Ishikawa (cell line): ENCODE data around the gene CIDEC.

Experiments used
- CEBPB ChIP-seq: IDR thresholded peaks from 2 replicates; pipeline ENCODE4 v1.6.1; 2012
- CREB1 ChIP-seq: IDR thresholded peaks from 2 replicates; pipeline ENCODE4 v1.6.1; 2012; ENCODE audit warnings: low read depth
- EGR1 ChIP-seq: IDR thresholded peaks from 2 replicates; pipeline ENCODE4 v1.6.1; 2012
- EP300 ChIP-seq: IDR thresholded peaks from 2 replicates; pipeline ENCODE4 v1.6.1; 2012; ENCODE audit warnings: borderline replicate concordance
- NFIC ChIP-seq: IDR thresholded peaks from 2 replicates; pipeline ENCODE4 v1.6.1; 2012
- TAF1 ChIP-seq: IDR thresholded peaks from 2 replicates; pipeline ENCODE4 v1.6.1; 2012; ENCODE audit warnings: low read depth, mild to moderate bottlenecking
- TCF12 ChIP-seq: IDR thresholded peaks from 2 replicates; pipeline ENCODE4 v1.6.1; 2012; ENCODE audit warnings: low read depth
- TEAD4 ChIP-seq: IDR thresholded peaks from 2 replicates; pipeline ENCODE4 v1.6.1; 2012
- YY1 ChIP-seq: IDR thresholded peaks from 2 replicates; pipeline ENCODE4 v1.6.1; 2012; ENCODE audit warnings: low read depth
- TF ChIP-seq, protein P1 (sequence below): IDR thresholded peaks from 2 replicates; pipeline ENCODE4 v1.6.1; 2012; ENCODE audit warnings: low read depth, mild to moderate bottlenecking
- TF ChIP-seq, protein P2 (sequence below): IDR thresholded peaks from 2 replicates; pipeline ENCODE4 v1.6.1; 2012
- TF ChIP-seq, protein P3 (sequence below): IDR thresholded peaks from 2 replicates; pipeline ENCODE4 v1.6.1; 2012

DNA sequence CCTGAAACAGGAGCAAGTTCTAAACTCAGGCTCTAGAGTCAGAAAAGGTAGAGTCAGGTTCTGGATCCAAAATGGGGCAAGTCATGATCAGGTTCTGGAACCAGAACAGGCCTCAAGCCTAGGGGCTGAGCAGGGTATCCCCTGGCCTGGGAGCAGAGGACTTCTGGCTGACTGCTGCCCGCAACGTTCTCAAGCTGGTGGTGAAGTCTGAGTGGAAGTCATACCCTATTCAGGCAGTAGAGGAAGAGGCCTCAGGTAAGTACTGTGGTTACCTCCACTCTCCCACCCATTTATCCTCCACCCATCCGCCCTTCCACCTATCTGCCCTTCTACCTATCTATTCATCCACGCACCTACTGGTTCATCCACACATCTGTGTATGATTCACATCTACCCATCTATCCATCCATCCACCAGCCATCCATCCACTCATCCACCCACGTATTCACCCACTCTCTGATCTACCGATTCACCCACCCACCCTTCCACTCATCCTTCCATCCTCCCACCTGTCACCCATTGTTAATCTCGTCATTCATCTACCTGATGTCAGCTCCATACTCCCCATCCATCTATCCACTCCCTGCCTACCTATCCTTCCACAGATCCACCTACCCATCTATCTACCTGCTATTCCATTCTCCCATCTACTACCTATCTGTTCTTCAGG, 61.3 kb downstream of the CIDEC start:
- TF ChIP-seq EP300: no peak
- TF ChIP-seq TAF1: no peak
- TF ChIP-seq CEBPB: no peak
- TF ChIP-seq, protein P1, sequence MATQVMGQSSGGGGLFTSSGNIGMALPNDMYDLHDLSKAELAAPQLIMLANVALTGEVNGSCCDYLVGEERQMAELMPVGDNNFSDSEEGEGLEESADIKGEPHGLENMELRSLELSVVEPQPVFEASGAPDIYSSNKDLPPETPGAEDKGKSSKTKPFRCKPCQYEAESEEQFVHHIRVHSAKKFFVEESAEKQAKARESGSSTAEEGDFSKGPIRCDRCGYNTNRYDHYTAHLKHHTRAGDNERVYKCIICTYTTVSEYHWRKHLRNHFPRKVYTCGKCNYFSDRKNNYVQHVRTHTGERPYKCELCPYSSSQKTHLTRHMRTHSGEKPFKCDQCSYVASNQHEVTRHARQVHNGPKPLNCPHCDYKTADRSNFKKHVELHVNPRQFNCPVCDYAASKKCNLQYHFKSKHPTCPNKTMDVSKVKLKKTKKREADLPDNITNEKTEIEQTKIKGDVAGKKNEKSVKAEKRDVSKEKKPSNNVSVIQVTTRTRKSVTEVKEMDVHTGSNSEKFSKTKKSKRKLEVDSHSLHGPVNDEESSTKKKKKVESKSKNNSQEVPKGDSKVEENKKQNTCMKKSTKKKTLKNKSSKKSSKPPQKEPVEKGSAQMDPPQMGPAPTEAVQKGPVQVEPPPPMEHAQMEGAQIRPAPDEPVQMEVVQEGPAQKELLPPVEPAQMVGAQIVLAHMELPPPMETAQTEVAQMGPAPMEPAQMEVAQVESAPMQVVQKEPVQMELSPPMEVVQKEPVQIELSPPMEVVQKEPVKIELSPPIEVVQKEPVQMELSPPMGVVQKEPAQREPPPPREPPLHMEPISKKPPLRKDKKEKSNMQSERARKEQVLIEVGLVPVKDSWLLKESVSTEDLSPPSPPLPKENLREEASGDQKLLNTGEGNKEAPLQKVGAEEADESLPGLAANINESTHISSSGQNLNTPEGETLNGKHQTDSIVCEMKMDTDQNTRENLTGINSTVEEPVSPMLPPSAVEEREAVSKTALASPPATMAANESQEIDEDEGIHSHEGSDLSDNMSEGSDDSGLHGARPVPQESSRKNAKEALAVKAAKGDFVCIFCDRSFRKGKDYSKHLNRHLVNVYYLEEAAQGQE: no peak
- TF ChIP-seq, protein P2, sequence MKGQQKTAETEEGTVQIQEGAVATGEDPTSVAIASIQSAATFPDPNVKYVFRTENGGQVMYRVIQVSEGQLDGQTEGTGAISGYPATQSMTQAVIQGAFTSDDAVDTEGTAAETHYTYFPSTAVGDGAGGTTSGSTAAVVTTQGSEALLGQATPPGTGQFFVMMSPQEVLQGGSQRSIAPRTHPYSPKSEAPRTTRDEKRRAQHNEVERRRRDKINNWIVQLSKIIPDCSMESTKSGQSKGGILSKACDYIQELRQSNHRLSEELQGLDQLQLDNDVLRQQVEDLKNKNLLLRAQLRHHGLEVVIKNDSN: no peak
- no peak for TF ChIP-seq TEAD4
- no peak for TF ChIP-seq YY1
- TF ChIP-seq TCF12: no peak
- TF ChIP-seq EGR1: no peak
- TF ChIP-seq, protein P3, sequence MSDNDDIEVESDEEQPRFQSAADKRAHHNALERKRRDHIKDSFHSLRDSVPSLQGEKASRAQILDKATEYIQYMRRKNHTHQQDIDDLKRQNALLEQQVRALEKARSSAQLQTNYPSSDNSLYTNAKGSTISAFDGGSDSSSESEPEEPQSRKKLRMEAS: no peak
- TF ChIP-seq NFIC: no peak
- no peak for TF ChIP-seq CREB1
